ENCODE data around the gene FADS3. TPM values are rescaled to one million over a fixed set of nuclear protein-coding genes. Genes with fewer than 3 reads are reported as not detected.

The FADS3 gene
- total and polyA plus RNA-seq, 2 experiments from 2014 or later: 44.4 to 73.5 TPM

DNA sequence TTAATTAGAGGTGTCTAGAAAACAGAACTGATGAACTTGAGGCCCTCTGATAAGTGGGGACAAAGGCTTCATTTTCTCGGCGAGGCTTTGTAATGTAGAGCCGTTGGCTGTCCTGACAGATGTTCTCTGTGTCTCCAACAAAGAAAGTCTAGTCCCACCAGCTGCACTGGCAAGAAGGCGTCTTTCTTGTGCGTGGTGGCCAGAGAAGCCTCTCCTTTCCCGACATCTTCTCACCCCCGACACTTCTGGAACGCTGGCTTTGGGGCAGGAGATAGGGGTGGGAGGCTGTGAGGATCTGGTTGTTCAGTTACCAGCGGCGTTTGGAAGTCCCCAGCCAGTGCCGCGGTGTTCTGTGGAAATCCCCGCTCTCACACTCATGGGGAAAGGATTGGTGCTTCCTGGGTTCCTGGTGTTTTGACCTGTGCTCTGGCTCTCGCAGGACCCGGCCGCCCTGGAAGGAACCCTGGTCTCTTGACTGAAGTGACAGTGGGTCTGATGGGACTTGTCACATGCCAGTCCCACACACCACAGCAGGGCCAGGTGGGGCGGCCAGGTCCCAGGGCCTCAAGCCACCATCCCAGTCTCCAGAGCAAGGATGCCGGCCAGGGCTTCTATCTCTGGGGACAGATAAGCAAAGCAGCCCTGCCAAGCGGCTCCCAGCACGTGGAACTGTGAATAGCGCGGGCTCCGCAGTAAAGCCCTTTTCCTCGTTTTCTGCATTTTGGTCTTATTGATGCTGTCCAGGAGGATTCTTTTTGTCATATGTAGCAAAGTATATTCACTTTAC lies 40.0 kb downstream of the FADS3 start (continued):
- TF ChIP-seq, protein P1, sequence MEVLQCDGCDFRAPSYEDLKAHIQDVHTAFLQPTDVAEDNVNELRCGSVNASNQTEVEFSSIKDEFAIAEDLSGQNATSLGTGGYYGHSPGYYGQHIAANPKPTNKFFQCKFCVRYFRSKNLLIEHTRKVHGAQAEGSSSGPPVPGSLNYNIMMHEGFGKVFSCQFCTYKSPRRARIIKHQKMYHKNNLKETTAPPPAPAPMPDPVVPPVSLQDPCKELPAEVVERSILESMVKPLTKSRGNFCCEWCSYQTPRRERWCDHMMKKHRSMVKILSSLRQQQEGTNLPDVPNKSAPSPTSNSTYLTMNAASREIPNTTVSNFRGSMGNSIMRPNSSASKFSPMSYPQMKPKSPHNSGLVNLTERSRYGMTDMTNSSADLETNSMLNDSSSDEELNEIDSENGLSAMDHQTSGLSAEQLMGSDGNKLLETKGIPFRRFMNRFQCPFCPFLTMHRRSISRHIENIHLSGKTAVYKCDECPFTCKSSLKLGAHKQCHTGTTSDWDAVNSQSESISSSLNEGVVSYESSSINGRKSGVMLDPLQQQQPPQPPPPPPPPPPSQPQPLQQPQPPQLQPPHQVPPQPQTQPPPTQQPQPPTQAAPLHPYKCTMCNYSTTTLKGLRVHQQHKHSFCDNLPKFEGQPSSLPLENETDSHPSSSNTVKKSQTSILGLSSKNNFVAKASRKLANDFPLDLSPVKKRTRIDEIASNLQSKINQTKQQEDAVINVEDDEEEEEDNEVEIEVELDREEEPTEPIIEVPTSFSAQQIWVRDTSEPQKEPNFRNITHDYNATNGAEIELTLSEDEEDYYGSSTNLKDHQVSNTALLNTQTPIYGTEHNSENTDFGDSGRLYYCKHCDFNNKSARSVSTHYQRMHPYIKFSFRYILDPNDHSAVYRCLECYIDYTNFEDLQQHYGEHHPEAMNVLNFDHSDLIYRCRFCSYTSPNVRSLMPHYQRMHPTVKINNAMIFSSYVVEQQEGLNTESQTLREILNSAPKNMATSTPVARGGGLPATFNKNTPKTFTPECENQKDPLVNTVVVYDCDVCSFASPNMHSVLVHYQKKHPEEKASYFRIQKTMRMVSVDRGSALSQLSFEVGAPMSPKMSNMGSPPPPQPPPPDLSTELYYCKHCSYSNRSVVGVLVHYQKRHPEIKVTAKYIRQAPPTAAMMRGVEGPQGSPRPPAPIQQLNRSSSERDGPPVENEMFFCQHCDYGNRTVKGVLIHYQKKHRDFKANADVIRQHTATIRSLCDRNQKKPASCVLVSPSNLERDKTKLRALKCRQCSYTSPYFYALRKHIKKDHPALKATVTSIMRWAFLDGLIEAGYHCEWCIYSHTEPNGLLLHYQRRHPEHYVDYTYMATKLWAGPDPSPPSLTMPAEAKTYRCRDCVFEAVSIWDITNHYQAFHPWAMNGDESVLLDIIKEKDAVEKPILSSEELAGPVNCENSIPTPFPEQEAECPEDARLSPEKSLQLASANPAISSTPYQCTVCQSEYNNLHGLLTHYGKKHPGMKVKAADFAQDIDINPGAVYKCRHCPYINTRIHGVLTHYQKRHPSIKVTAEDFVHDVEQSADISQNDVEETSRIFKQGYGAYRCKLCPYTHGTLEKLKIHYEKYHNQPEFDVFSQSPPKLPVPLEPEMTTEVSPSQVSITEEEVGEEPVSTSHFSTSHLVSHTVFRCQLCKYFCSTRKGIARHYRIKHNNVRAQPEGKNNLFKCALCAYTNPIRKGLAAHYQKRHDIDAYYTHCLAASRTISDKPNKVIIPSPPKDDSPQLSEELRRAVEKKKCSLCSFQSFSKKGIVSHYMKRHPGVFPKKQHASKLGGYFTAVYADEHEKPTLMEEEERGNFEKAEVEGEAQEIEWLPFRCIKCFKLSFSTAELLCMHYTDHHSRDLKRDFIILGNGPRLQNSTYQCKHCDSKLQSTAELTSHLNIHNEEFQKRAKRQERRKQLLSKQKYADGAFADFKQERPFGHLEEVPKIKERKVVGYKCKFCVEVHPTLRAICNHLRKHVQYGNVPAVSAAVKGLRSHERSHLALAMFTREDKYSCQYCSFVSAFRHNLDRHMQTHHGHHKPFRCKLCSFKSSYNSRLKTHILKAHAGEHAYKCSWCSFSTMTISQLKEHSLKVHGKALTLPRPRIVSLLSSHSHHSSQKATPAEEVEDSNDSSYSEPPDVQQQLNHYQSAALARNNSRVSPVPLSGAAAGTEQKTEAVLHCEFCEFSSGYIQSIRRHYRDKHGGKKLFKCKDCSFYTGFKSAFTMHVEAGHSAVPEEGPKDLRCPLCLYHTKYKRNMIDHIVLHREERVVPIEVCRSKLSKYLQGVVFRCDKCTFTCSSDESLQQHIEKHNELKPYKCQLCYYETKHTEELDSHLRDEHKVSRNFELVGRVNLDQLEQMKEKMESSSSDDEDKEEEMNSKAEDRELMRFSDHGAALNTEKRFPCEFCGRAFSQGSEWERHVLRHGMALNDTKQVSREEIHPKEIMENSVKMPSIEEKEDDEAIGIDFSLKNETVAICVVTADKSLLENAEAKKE (CRISPR knock-in tag; IDR thresholded peaks at IDR 0.05): no peak
- no peak for TF ChIP-seq EZH2 (IDR thresholded peaks at IDR 0.05; ENCODE audit: low read depth, unreplicated experiment)
- TF ChIP-seq, protein P2, sequence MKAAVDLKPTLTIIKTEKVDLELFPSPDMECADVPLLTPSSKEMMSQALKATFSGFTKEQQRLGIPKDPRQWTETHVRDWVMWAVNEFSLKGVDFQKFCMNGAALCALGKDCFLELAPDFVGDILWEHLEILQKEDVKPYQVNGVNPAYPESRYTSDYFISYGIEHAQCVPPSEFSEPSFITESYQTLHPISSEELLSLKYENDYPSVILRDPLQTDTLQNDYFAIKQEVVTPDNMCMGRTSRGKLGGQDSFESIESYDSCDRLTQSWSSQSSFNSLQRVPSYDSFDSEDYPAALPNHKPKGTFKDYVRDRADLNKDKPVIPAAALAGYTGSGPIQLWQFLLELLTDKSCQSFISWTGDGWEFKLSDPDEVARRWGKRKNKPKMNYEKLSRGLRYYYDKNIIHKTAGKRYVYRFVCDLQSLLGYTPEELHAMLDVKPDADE (IDR thresholded peaks at IDR 0.05): no peak
- no peak for TF ChIP-seq JUNB (IDR thresholded peaks at IDR 0.05; ENCODE audit: unreplicated experiment)
- no peak for TF ChIP-seq CREB1 (CRISPR knock-in tag; IDR thresholded peaks at IDR 0.05; ENCODE audit: low read depth)
- no peak for TF ChIP-seq ZNF331 (CRISPR knock-in tag; IDR thresholded peaks at IDR 0.05; ENCODE audit: low read depth)

DNA sequence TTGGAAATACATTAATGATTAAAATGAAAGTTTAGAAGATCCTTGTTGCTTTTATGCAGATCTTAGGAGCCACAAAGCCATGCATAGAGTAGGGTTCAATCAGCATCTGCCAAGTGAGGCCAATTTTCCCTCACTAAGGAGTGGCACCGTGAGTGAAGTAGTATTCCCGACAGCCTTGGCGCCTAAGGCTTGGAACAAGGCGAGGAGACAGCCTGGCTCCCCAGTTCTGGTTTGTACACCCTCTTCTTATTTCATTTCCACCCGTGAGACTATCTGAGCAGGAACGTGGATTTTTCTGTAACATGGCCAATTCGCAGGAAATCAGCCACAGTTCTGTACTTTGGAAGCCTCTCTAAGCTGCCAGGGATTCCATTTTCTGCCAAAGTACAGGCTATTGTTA lies 40.7 kb downstream of the FADS3 start:
- peaks cover 59% of the 10 kb centered on the region for H3K36me3 ChIP-seq (ENCODE audit: insufficient read depth)
- Mint-ChIP-seq H3K4me1 (peaks cover 2% of the 10 kb centered on the region; the same call in 2 of the 3 replicates), H3K9me3 (no peaks in the 10 kb centered on the region), H3K27me3 (ENCODE audit: insufficient read depth, low read depth, poor library complexity) (peaks cover 11% of the 10 kb centered on the region), H3K27ac (no peak overlapping the region), H3K4me3 (no peak overlapping the region), H3K36me3 (ENCODE audit: low read depth) (peaks cover 90% of the 10 kb centered on the region)
- H2AFZ ChIP-seq: no peak overlapping the region
- no peak overlapping the region for H3K4me3 ChIP-seq
- H3K9me2 ChIP-seq (ENCODE audit: insufficient read depth): no peaks in the 10 kb centered on the region
- H3K27me3 ChIP-seq (ENCODE audit: insufficient read depth): no peaks in the 10 kb centered on the region
- H3K4me1 ChIP-seq (ENCODE audit: insufficient read depth): no peaks in the 10 kb centered on the region
- peaks cover 18% of the 10 kb centered on the region for H4K20me1 ChIP-seq (replicated peaks; ENCODE audit: insufficient read depth)
- peak overlapping the region; percentile 69; the same call in 1 of the 2 replicates for H3K27ac ChIP-seq (ENCODE audit: low read depth)
- peaks cover 20% of the 10 kb centered on the region; the same call in 1 of the 2 replicates for H3F3A ChIP-seq (replicated peaks; ENCODE audit: low read depth)
- DNase-seq (ENCODE audit: low spot score) (no peak), ATAC-seq (no peak)
- peaks cover 12% of the 10 kb centered on the region for H3K79me2 ChIP-seq (replicated peaks; ENCODE audit: insufficient read depth)
- H3K4me2 ChIP-seq: no peak overlapping the region
- TF ChIP-seq JUNB (IDR thresholded peaks at IDR 0.05; ENCODE audit: unreplicated experiment) (no peak), EZH2phosphoT487 (IDR thresholded peaks at IDR 0.05; ENCODE audit: unreplicated experiment) (no peak), STAT1 (IDR thresholded peaks at IDR 0.05; ENCODE audit: unreplicated experiment) (no peak)
